Hypothalamus (tissue), 51 donors: ENCODE results near the gene GSG1L.
"Not testable (repeated sequence)": the region's sequence is repeated elsewhere in the genome, so short reads cannot be mapped to it uniquely, and the experiment has no call there.

Experiments used
- DNase-seq, 51 donors: peaks; one replicate each; lab custom pipeline; 2025; lab: John Stamatoyannopoulos, UW

The GSG1L gene

GRCh38 chr16:27993587-27993986 lies 69.9 kb downstream of the GSG1L start:
- no peak for DNase-seq

- no peak for DNase-seq
Observed at GRCh38 chr16:27991876-27992275, 71.6 kb downstream of the GSG1L start.

- DNase-seq, result no peak
Observed at GRCh38 chr16:27985981-27986380, 77.5 kb downstream of the GSG1L start.

GRCh38 chr16:27984121-27984520 lies 79.4 kb downstream of the GSG1L start:
- no peak for DNase-seq

- DNase-seq, result no peak
Observed at GRCh38 chr16:27983244-27983643, 80.3 kb downstream of the GSG1L start.

GRCh38 chr16:27982184-27982583 lies 81.3 kb downstream of the GSG1L start:
- DNase-seq, result no peak

- DNase-seq, result peak in 1 of 51 donors; percentile 12
Observed at GRCh38 chr16:27980919-27981700, 82.4 kb downstream of the GSG1L start.

- DNase-seq, result peak in 2 of 51 donors; percentile 1 to 9
Observed at GRCh38 chr16:27980076-27980775, 83.3 kb downstream of the GSG1L start.

GRCh38 chr16:27979668-27980067 lies 83.8 kb downstream of the GSG1L start:
- not testable (repeated sequence) for DNase-seq

GRCh38 chr16:27978876-27979275 lies 84.6 kb downstream of the GSG1L start:
- no peak for DNase-seq

- DNase-seq, result peak in 9 of 51 donors; percentile 4 to 47 (median 12)
Observed at GRCh38 chr16:27977966-27978365, 85.5 kb downstream of the GSG1L start.

GRCh38 chr16:27976990-27977389 lies 86.5 kb downstream of the GSG1L start:
- no peak for DNase-seq

GRCh38 chr16:27974896-27975540 lies 88.5 kb downstream of the GSG1L start:
- no peak for DNase-seq

GRCh38 chr16:27973678-27974077 lies 89.8 kb downstream of the GSG1L start:
- DNase-seq, result no peak

- peak in 4 of 51 donors; percentile 2 to 13 (median 6) for DNase-seq
Observed at GRCh38 chr16:27972500-27972899, 91.0 kb downstream of the GSG1L start.

- DNase-seq, result no peak
Observed at GRCh38 chr16:27969574-27969973, 93.9 kb downstream of the GSG1L start.

GRCh38 chr16:27967169-27967568 lies 96.3 kb downstream of the GSG1L start:
- no peak for DNase-seq

- no peak for DNase-seq
Observed at GRCh38 chr16:27966756-27967155, 96.8 kb downstream of the GSG1L start.

- DNase-seq, result no peak
Observed at GRCh38 chr16:27965801-27966200, 97.7 kb downstream of the GSG1L start.

- DNase-seq, result no peak
Observed at GRCh38 chr16:27963471-27963965, 100.0 kb downstream of the GSG1L start.

GRCh38 chr16:27962197-27962596 lies 101.3 kb downstream of the GSG1L start:
- DNase-seq, result no peak

GRCh38 chr16:27961296-27961620 lies 102.3 kb downstream of the GSG1L start:
- no peak for DNase-seq
